Endothelial cell of umbilical vein (primary cell): ENCODE measurements around the gene CDKN2D. TPM values are rescaled to one million over a fixed set of nuclear protein-coding genes. Genes with fewer than 3 reads are reported as not detected.

ENCODE experiments used
- BruUV-seq: library from RNA; stranded (reverse); fragments of 400-500 nt; replicated peaks from 2 replicates; lab custom pipeline; 2021; lab: Mats Ljungman, UMichigan
- CTCF ChIA-PET: fragments of 300-600, 350-600 bp; sonication (Branson Sonifier 250); formaldehyde crosslinking; loops from one replicate; lab custom pipeline; 2021; ENCODE audit warnings: antibody characterized with exemption, inconsistent platforms; lab: Charles Lee
- POLR2A ChIA-PET: fragments of 300-600, 350-600 bp; sonication (Branson Sonifier 250); formaldehyde crosslinking; loops from one replicate; lab custom pipeline; 2021; ENCODE audit warnings: antibody characterized with exemption, inconsistent platforms; lab: Charles Lee
- DNase-seq: peaks from one replicate; pipeline ENCODE4 v3.0.0-alpha.2; 2011; ENCODE audit warnings: low read depth, low spot score
- FAIRE-seq: peaks from 2 replicates; lab custom pipeline; 2011; peaks lifted over from hg19 to GRCh38; lab: Jason Lieb, UNC
- H2AFZ ChIP-seq: 2 replicates; pipeline ENCODE4 v1.6.0; 2012; ENCODE audit warnings: low read depth, low read length, control low read depth, inconsistent platforms
- H3K27ac ChIP-seq: 2 replicates; pipeline ENCODE4 v1.5.1; 2011; ENCODE audit warnings: low read depth, mild to moderate bottlenecking, control low read depth, low read length, moderate library complexity; ENCODE audit not compliant: insufficient read depth
- H3K27me3 ChIP-seq, 2 experiments: 2 replicates each; pipeline versions ENCODE4 v1.6.0 to v1.6.1; 2011; ENCODE audit warnings: low read length in 2 of 2, mixed read lengths in 1 of 2; ENCODE audit not compliant: control insufficient read depth in 2 of 2, insufficient read depth in 2 of 2
- H3K36me3 ChIP-seq, 2 experiments: 2 replicates in 1 of 2; 3 replicates in 1 of 2; pipeline ENCODE4 v1.5.1; 2011; ENCODE audit warnings: low read length in 2 of 2, mild to moderate bottlenecking in 1 of 2, moderate library complexity in 1 of 2; ENCODE audit not compliant: control insufficient read depth in 2 of 2, insufficient read depth in 2 of 2; ENCODE audit errors: extremely low read depth in 1 of 2
- H3K4me1 ChIP-seq: 3 replicates; pipeline ENCODE4 v1.5.1; 2011; ENCODE audit warnings: mild to moderate bottlenecking, low read length; ENCODE audit not compliant: control insufficient read depth, insufficient read depth; ENCODE audit errors: extremely low read depth
- H3K4me2 ChIP-seq: 2 replicates; pipeline ENCODE4 v1.6.1; 2011; ENCODE audit warnings: low read length, control low read depth, mixed read lengths; ENCODE audit not compliant: insufficient read depth
- H3K4me3 ChIP-seq, 3 experiments: fragments of 200-600 bp in 1 of 3; sonication (generic), shearing (Covaris generic) in 1 of 3; replicated peaks in 1 of 3; 2 replicates each; pipeline ENCODE4 v1.5.1; 2011 to 2016; ENCODE audit warnings: control low read depth in 3 of 3, low read length in 3 of 3, mild to moderate bottlenecking in 2 of 3, inconsistent platforms in 1 of 3, low read depth in 1 of 3, moderate library complexity in 1 of 3; ENCODE audit not compliant: insufficient read depth in 1 of 3
- H3K79me2 ChIP-seq: 2 replicates; pipeline ENCODE4 v1.6.0; 2012; ENCODE audit warnings: low read length, inconsistent platforms; ENCODE audit not compliant: control insufficient read depth, insufficient read depth
- H3K9ac ChIP-seq: replicated peaks from 2 replicates; pipeline ENCODE3; 2011; ENCODE audit warnings: low read length, control low read depth; ENCODE audit not compliant: insufficient read depth; ENCODE audit errors: extremely low read depth
- H3K9me1 ChIP-seq: replicated peaks from 3 replicates; pipeline ENCODE4 v1.6.0; 2011; ENCODE audit warnings: mild to moderate bottlenecking, low read length; ENCODE audit not compliant: control insufficient read depth, insufficient read depth; ENCODE audit errors: extremely low read depth
- H3K9me3 ChIP-seq: replicated peaks from 2 replicates; pipeline ENCODE4 v1.5.1; 2012; ENCODE audit warnings: low read length, inconsistent platforms; ENCODE audit not compliant: control insufficient read depth, insufficient read depth
- H4K20me1 ChIP-seq: replicated peaks from 2 replicates; pipeline ENCODE3; 2011; ENCODE audit warnings: mild to moderate bottlenecking, low read length; ENCODE audit not compliant: control insufficient read depth, insufficient read depth; ENCODE audit errors: extremely low read depth
- EZH2 ChIP-seq: IDR thresholded peaks from 2 replicates; pipeline ENCODE4 v1.6.1; 2012; ENCODE audit warnings: borderline replicate concordance, low read depth, mild to moderate bottlenecking, moderate library complexity, low read length, inconsistent platforms; ENCODE audit not compliant: severe bottlenecking
- FOS ChIP-seq: IDR thresholded peaks from 2 replicates; pipeline ENCODE4 v1.6.1; 2011; ENCODE audit warnings: mild to moderate bottlenecking, low read length, moderate library complexity, borderline replicate concordance; ENCODE audit not compliant: insufficient read depth
- POLR2A ChIP-seq: IDR thresholded peaks from 2 replicates; pipeline ENCODE4 v1.6.1; 2012; ENCODE audit warnings: low read depth, mild to moderate bottlenecking, control low read depth, low read length
- POLR2AphosphoS5 ChIP-seq: IDR thresholded peaks from 2 replicates; pipeline ENCODE4 v1.6.1; 2012; ENCODE audit warnings: low read depth, mild to moderate bottlenecking, control low read depth, low read length, moderate library complexity; ENCODE audit not compliant: insufficient read depth
- dilution Hi-C: fragments of 300-500 bp; cut with MboI; formaldehyde crosslinking; loops from one replicate; pipeline ENCODE4 v1.15.0; 2019; ENCODE audit warnings: low sequenced_read_pairs; ENCODE audit not compliant: extremely low pct_ligation_motif_present
- intact Hi-C: fragments of 100-400 bp; cut with micrococcal nuclease; formaldehyde crosslinking; loops from one replicate; pipeline ENCODE4 v1.10.0; 2022
- polyA plus RNA-seq, 4 experiments: library from polyadenylated mRNA; depleted of rRNA in 3 of 4; stranded (reverse) in 3 of 4; unstranded in 1 of 4; fragments of >200 nt; gene quantifications; 2 replicates each; pipeline versions ENCODE4 v1.2.1 to v1.2.3, GENCODE V29; 2011 to 2012; ENCODE audit warnings: missing spikeins in 1 of 4
- total RNA-seq: library from RNA; stranded (reverse); gene quantifications from 2 replicates; pipeline ENCODE4 v1.2.3, GENCODE V29; 2021
- TF ChIP-seq, protein P1 (sequence below), 2 donors: IDR thresholded peaks; 1 replicate in 1 of 2; 2 replicates in 1 of 2; pipeline ENCODE4 v1.5.1; 2011; ENCODE audit warnings: low read length in 2 of 2, mild to moderate bottlenecking in 2 of 2, moderate library complexity in 2 of 2, control low read depth in 1 of 2, inconsistent platforms in 1 of 2, low read depth in 1 of 2; ENCODE audit not compliant: insufficient read depth in 1 of 2; ENCODE audit errors: extremely low read depth in 1 of 2
- TF ChIP-seq, protein P2 (sequence below): IDR thresholded peaks from 2 replicates; pipeline ENCODE4 v1.6.1; 2011; ENCODE audit not compliant: insufficient read depth, insufficient read length

Gene CDKN2D
- total and polyA plus RNA-seq, 2 donors (not counting 3 experiments of a cell fraction or from before 2014, with no cell fraction given): 5.9 to 9.8 TPM

DNA sequence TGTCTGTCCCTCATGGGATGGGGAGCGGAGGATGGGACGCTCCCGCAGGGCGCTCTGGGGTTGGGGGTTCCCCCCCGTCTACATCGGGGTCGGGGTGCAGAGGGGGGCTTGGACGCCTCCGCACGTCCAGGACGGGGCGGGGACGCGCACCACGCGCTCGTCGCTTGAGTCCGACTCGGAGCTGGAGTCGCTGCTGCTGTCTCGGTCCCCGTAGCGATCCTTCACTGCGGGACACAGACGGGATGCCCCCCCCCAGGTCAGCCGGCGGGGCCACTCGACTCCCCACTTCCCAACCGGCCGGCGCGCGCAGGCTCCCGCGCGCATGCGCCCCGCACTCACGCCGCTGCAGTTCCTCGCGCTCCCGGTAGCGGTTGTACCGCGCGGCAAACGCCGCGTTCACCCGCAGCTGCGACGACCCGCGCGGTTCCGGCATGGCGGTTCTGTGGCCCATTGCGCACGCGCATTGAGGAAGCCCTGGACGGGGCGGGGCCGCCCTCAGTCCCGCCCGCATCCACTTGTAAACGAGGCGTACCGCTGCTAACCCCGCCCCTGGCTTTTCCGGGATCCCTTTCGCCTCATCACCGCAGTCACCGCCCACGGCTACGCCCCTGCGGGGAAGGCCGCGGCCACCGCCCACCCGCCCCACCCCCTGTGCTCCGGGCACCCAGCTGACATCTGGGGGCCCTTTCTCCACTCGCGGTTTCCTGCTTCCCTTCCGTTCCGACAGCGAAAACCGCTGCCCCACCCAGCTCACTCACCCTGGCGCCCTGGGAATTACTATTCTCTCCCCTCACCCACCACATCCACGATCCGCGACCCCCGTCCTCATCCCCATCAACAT, 3.0 kb downstream of the CDKN2D start, which contains the start of gene KRI1:
KRI1 (minus strand) TSS at position 444 of the 841 bp plus-strand sequence; CDS start at position 433, 11 bp downstream.
- Histone ChIP-seq H3K79me2 (peaks cover 10% of the 10 kb centered on the region), H3K27me3 (no peaks in the 10 kb centered on the region), H3K9me1 (no peaks in the 10 kb centered on the region), H3K4me3 (peak within 1 kb of the TSS; percentile 75 to 99 (median 78)), H3K9ac (peak within 1 kb of the TSS; percentile 89), H3K4me1 (peaks cover 27% of the 10 kb centered on the region), H3K9me3 (no peaks in the 10 kb centered on the region), H2AFZ (peak within 1 kb of the TSS; percentile 96), H4K20me1 (no peaks in the 10 kb centered on the region), H3K27ac (peak within 1 kb of the TSS; percentile 64), H3K4me2 (peak within 1 kb of the TSS; percentile 74), H3K36me3 (no peaks in the 10 kb centered on the region)
- TF ChIP-seq EZH2: no peak
- TF ChIP-seq, protein P1, sequence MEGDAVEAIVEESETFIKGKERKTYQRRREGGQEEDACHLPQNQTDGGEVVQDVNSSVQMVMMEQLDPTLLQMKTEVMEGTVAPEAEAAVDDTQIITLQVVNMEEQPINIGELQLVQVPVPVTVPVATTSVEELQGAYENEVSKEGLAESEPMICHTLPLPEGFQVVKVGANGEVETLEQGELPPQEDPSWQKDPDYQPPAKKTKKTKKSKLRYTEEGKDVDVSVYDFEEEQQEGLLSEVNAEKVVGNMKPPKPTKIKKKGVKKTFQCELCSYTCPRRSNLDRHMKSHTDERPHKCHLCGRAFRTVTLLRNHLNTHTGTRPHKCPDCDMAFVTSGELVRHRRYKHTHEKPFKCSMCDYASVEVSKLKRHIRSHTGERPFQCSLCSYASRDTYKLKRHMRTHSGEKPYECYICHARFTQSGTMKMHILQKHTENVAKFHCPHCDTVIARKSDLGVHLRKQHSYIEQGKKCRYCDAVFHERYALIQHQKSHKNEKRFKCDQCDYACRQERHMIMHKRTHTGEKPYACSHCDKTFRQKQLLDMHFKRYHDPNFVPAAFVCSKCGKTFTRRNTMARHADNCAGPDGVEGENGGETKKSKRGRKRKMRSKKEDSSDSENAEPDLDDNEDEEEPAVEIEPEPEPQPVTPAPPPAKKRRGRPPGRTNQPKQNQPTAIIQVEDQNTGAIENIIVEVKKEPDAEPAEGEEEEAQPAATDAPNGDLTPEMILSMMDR (IDR thresholded peaks at IDR 0.05; ENCODE audit: extremely low read depth in 1 of 2, insufficient read depth in 1 of 2, low read depth in 1 of 2, low read length in 2 of 2): peak; percentile 10 to 55
- TF ChIP-seq FOS: peak; percentile 5
- peak; percentile 96 for TF ChIP-seq POLR2AphosphoS5
- TF ChIP-seq, protein P2, sequence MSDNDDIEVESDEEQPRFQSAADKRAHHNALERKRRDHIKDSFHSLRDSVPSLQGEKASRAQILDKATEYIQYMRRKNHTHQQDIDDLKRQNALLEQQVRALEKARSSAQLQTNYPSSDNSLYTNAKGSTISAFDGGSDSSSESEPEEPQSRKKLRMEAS: peak; percentile 85
- TF ChIP-seq POLR2A: peak; percentile 92
- BruUV-seq: TSS peak; percentile 47
- dilution Hi-C loops: no loop called here
- ChIA-PET POLR2A (interaction anchor here (0.8 kb wide), 1 partner anchor 86 kb away, joined by 3 read pairs; no protein-coding TSS in a partner anchor), CTCF (interaction anchor here (0.9 to 1.4 kb wide), 7 partner anchors 10 to 134 kb away, joined by 3 to 5 read pairs (median 3); no protein-coding TSS in a partner anchor)
- peak; percentile 95 for FAIRE-seq
- DNase-seq: peak; percentile 98
- intact Hi-C loops: loop anchor here (1.0 to 5.0 kb wide), 2 partner anchors 63 to 148 kb away; no protein-coding TSS in a partner anchor
